GM12891 (cell line): ENCODE data around the gene NACC2.

Experiments
- DNase-seq: peaks from one replicate; pipeline ENCODE4 v3.0.0; 2011; ENCODE audit warnings: low spot score; ENCODE audit not compliant: insufficient read length
- FAIRE-seq: peaks from 2 replicates; lab custom pipeline; 2011; peaks lifted over from hg19 to GRCh38; lab: Jason Lieb, UNC
- PAX5 ChIP-seq: IDR thresholded peaks from 2 replicates; pipeline ENCODE4 v1.6.1; 2011; ENCODE audit warnings: low read length, moderate library complexity, mild to moderate bottlenecking; ENCODE audit not compliant: insufficient read depth, severe bottlenecking
- POLR2A ChIP-seq: IDR thresholded peaks from 2 replicates; pipeline ENCODE4 v1.6.1; 2011; ENCODE audit warnings: low read depth, low read length, control low read depth
- POLR2AphosphoS5 ChIP-seq: IDR thresholded peaks from 2 replicates; pipeline ENCODE4 v1.6.1; 2011; ENCODE audit warnings: low read depth, low read length, control low read depth
- POU2F2 ChIP-seq: IDR thresholded peaks from 2 replicates; pipeline ENCODE4 v1.6.1; 2011; ENCODE audit warnings: low read depth, mild to moderate bottlenecking, control low read depth, low read length, moderate library complexity
- SPI1 ChIP-seq: IDR thresholded peaks from 2 replicates; pipeline ENCODE4 v1.6.1; 2011; ENCODE audit warnings: low read depth, low read length, control low read depth
- TAF1 ChIP-seq: IDR thresholded peaks from 2 replicates; pipeline ENCODE4 v1.6.1; 2011; ENCODE audit warnings: low read depth, low read length, control low read depth

NACC2 gene

GRCh38 chr9:136129176-136129575 lies 34.1 kb upstream of the NACC2 start:
- DNase-seq, result no peak
- TF ChIP-seq SPI1 (no peak), TAF1 (no peak), PAX5 (no peak), POLR2A (no peak)
- no peak for FAIRE-seq

GRCh38 chr9:136128436-136128835 lies 33.3 kb upstream of the NACC2 start:
- DNase-seq (no peak), FAIRE-seq (no peak)
- no peak for TF ChIP-seq POU2F2
- TF ChIP-seq POLR2A, result no peak
- no peak for TF ChIP-seq POLR2AphosphoS5
- TF ChIP-seq PAX5, result no peak
- no peak for TF ChIP-seq SPI1
- no peak for TF ChIP-seq TAF1

GRCh38 chr9:136127313-136127712 lies 32.2 kb upstream of the NACC2 start:
- DNase-seq, result no peak
- TF ChIP-seq POLR2A, result no peak
- no peak for TF ChIP-seq SPI1
- no peak for TF ChIP-seq POLR2AphosphoS5
- TF ChIP-seq POU2F2, result no peak
- no peak for TF ChIP-seq TAF1
- TF ChIP-seq PAX5, result no peak
- no peak for FAIRE-seq

- TF ChIP-seq POU2F2 (no peak), PAX5 (no peak), POLR2AphosphoS5 (no peak), POLR2A (no peak), TAF1 (no peak), SPI1 (no peak)
- no peak for DNase-seq
- no peak for FAIRE-seq
Observed at GRCh38 chr9:136124976-136125692, 30.0 kb upstream of the NACC2 start.

GRCh38 chr9:136122425-136123383 lies 27.6 kb upstream of the NACC2 start:
- DNase-seq, result peak; percentile 86
- TF ChIP-seq POLR2A (no peak), TAF1 (no peak), SPI1 (no peak), POU2F2 (no peak), POLR2AphosphoS5 (no peak), PAX5 (no peak)
- FAIRE-seq, result peak; percentile 92

GRCh38 chr9:136121801-136122200 lies 26.7 kb upstream of the NACC2 start:
- no peak for FAIRE-seq

GRCh38 chr9:136120438-136120844 lies 25.4 kb upstream of the NACC2 start:
- FAIRE-seq, result no peak
- no peak for TF ChIP-seq PAX5
- TF ChIP-seq POLR2A, result no peak
- no peak for TF ChIP-seq POU2F2
- TF ChIP-seq TAF1, result no peak
- no peak for TF ChIP-seq POLR2AphosphoS5
- no peak for TF ChIP-seq SPI1
- DNase-seq, result no peak

More at GRCh38 chr9:136121801-136122200, 26.7 kb upstream of the NACC2 start:
- DNase-seq, result no peak
- TF ChIP-seq PAX5 (no peak), POU2F2 (no peak), SPI1 (no peak)

- FAIRE-seq (no peak), DNase-seq (no peak)
- TF ChIP-seq POLR2AphosphoS5 (no peak), POLR2A (no peak), TAF1 (no peak), PAX5 (no peak), POU2F2 (no peak), SPI1 (no peak)
Observed at GRCh38 chr9:136119883-136120393, 24.8 kb upstream of the NACC2 start.

GRCh38 chr9:136119061-136119882 lies 24.2 kb upstream of the NACC2 start:
- peak; percentile 78 for FAIRE-seq
- no peak for DNase-seq
- TF ChIP-seq POU2F2 (no peak), POLR2AphosphoS5 (no peak), POLR2A (peak; percentile 64; the same call in 1 of the 2 replicates), SPI1 (no peak), PAX5 (no peak), TAF1 (no peak)
